ENCODE data around the gene FBXO4.

FBXO4 gene

GRCh38 chr5:41924872-41925554 is at the start of gene FBXO4 (continued):
- TF ChIP-seq PRDM2 (tag by site-specific recombination; IDR thresholded peaks at IDR 0.05; ENCODE audit: borderline replicate concordance) (no peak), ZBTB7A (tag by site-specific recombination; IDR thresholded peaks at IDR 0.05; ENCODE audit: low read depth) (no peak), ZNF513 (tag by site-specific recombination; IDR thresholded peaks at IDR 0.05) (no peak), ZNF561 (tag by site-specific recombination; IDR thresholded peaks at IDR 0.05; ENCODE audit: borderline replicate concordance) (peak; percentile 54; the same call in 1 of the 2 replicates), MEIS1 (CRISPR knock-in tag; IDR thresholded peaks at IDR 0.05; ENCODE audit: borderline replicate concordance) (no peak), KLF17 (tag by site-specific recombination; IDR thresholded peaks at IDR 0.05) (peak; percentile 85), INSM2 (tag by site-specific recombination; IDR thresholded peaks at IDR 0.05) (0 out of 2 replicates have a peak, but pooled peaks have one; percentile 53), SP2 (tag by site-specific recombination; IDR thresholded peaks at IDR 0.05) (peak; percentile 96), ZNF530 (tag by site-specific recombination; IDR thresholded peaks at IDR 0.05; ENCODE audit: low read depth) (no peak), PRDM10 (tag by site-specific recombination; IDR thresholded peaks at IDR 0.05) (peak; percentile 31; the same call in 1 of the 2 replicates), ZNF623 (tag by site-specific recombination; IDR thresholded peaks at IDR 0.05) (no peak), BCL11B (tag by site-specific recombination; IDR thresholded peaks at IDR 0.05; ENCODE audit: low read depth) (peak; percentile 81), ZNF600 (tag by site-specific recombination; IDR thresholded peaks at IDR 0.05) (peak; percentile 82), ZNF510 (tag by site-specific recombination; IDR thresholded peaks at IDR 0.05; ENCODE audit: insufficient replicate concordance) (no peak), PRDM4 (tag by site-specific recombination; IDR thresholded peaks at IDR 0.05) (0 out of 2 replicates have a peak, but pooled peaks have one; percentile 27), ZNF514 (tag by site-specific recombination; IDR thresholded peaks at IDR 0.05) (no peak), ZNF488 (tag by site-specific recombination; IDR thresholded peaks at IDR 0.05) (no peak), ZNF18 (tag by site-specific recombination; IDR thresholded peaks at IDR 0.05) (no peak; the same call in 1 of the 2 replicates), ZNF701 (tag by site-specific recombination; IDR thresholded peaks at IDR 0.05) (no peak)

Data from HEK293 (cell line).